Measurements from ENCODE around the gene NAALADL2.

NAALADL2 gene

DNA sequence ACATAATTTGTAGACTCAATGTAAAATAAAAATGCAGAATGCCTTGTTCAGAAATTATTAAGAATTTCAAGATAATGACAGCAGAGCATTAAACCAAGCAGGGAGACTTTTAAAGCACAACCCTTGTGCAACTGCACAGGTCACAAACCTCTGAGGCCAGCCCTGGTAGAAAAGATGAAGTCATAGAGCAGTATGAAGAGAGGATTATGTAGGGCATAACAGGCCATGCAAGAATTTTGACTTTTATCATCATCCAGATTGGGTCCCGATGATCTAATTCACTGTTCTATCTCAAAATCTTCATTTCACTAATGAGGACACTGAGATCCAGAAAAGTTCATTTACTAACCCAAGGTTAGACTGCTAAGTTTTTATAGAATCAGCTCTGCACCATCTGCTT lies 388.5 kb downstream of the NAALADL2 start:
- in situ Hi-C loops (cut with HindIII; ENCODE audit: low sequenced_read_pairs), result no loop called here
- no peak for DNase-seq (ENCODE audit: low read depth)
- H3K4me3 ChIP-seq (ENCODE audit: low read depth, low read length), result no peak overlapping the region
- TF ChIP-seq, protein P1, sequence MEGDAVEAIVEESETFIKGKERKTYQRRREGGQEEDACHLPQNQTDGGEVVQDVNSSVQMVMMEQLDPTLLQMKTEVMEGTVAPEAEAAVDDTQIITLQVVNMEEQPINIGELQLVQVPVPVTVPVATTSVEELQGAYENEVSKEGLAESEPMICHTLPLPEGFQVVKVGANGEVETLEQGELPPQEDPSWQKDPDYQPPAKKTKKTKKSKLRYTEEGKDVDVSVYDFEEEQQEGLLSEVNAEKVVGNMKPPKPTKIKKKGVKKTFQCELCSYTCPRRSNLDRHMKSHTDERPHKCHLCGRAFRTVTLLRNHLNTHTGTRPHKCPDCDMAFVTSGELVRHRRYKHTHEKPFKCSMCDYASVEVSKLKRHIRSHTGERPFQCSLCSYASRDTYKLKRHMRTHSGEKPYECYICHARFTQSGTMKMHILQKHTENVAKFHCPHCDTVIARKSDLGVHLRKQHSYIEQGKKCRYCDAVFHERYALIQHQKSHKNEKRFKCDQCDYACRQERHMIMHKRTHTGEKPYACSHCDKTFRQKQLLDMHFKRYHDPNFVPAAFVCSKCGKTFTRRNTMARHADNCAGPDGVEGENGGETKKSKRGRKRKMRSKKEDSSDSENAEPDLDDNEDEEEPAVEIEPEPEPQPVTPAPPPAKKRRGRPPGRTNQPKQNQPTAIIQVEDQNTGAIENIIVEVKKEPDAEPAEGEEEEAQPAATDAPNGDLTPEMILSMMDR (IDR thresholded peaks at IDR 0.05; ENCODE audit: low read depth, low read length, missing control alignments), result no peak

DNA sequence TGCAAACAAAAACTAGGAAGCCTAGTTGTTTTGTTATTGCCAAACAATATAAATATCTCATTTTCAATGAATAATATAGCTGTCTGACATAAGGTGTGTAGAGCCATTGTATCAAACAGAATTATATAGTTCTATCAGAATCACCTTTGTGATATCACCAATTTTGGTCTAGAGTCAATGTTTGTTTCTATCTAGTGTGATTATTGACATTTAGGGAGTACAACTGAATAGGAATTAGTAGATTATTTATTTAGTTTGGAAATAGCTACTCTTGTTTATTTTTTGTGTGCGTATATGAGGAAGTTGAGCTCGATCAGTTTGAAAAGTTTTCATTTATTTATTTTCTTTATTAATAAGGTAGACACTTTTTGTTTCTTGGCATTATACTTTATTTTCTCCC lies 389.7 kb downstream of the NAALADL2 start:
- no peak for DNase-seq (ENCODE audit: low read depth)
- TF ChIP-seq, protein P1 (IDR thresholded peaks at IDR 0.05; ENCODE audit: low read depth, low read length, missing control alignments), result no peak
- no peak overlapping the region for H3K4me3 ChIP-seq (ENCODE audit: low read depth, low read length)
- in situ Hi-C loops (cut with HindIII; ENCODE audit: low sequenced_read_pairs), result no loop called here

DNA sequence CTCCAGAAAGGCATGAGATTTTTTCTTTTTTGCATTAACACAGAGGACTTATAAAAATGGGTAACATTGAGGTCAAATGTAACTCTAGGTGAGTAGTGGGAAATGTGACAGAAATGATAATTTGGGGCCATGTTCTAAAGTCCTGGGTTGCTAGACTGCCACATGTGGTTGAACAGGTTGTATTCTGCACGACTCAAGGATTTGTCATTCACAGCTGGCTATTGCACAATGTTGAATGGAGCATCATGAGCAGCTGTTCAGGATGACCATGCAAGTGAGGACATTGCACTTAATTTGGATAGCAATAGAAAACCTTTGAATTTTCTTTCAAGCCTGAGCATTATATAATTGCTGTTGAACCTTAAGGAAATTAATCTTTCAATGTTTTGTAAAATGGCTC lies 396.6 kb downstream of the NAALADL2 start:
- DNase-seq (ENCODE audit: low read depth), result no peak
- in situ Hi-C loops (cut with HindIII; ENCODE audit: low sequenced_read_pairs), result no loop called here

DNA sequence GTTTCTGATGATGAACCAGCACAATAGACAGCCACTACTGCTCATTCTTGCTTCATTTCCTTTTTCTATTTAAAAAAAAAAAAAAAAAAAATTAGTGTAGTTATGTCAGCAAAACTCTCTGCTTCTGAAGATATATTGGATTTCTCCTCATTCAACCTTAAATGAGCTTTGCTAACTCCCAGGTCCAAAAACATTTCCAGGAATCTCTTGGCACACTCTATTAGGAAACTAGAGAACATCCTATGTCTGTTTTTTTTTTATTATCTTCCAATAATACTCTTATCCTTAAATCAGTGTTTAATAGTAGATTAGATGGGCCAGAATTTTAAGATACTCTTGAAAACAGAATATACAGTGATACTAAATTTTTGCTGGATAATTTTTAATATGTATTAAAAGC lies 398.0 kb downstream of the NAALADL2 start:
- TF ChIP-seq, protein P1 (IDR thresholded peaks at IDR 0.05; ENCODE audit: low read depth, low read length, missing control alignments), result no peak
- in situ Hi-C loops (cut with HindIII; ENCODE audit: low sequenced_read_pairs), result no loop called here
- DNase-seq (ENCODE audit: low read depth), result no peak
- no peak overlapping the region for H3K4me3 ChIP-seq (ENCODE audit: low read depth, low read length)

More for the DNA sequence above, 396.6 kb downstream of the NAALADL2 start:
- no peak overlapping the region for H3K4me3 ChIP-seq (ENCODE audit: low read depth, low read length)
- TF ChIP-seq, protein P1 (IDR thresholded peaks at IDR 0.05; ENCODE audit: low read depth, low read length, missing control alignments), result no peak

DNA sequence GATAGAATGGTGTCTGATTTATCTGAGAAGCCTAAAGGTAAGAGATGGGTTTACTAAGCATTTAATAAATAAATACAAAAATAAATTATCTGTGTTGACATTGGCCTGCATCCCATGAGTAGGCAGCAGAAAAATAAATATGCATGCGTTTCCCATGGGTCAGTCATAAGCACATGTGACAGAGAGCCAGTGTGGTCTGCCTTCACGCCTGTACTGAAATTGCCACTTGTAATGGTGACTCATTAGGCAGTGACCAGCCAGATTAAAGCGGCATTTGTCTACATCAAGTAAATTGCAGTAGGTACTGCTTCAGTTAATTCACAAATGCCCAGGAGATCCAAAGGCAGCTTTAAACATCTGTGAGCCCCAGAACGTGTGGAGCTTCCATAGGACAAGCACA lies 399.6 kb downstream of the NAALADL2 start:
- in situ Hi-C loops (cut with HindIII; ENCODE audit: low sequenced_read_pairs), result no loop called here
- no peak for DNase-seq (ENCODE audit: low read depth)
- TF ChIP-seq, protein P1 (IDR thresholded peaks at IDR 0.05; ENCODE audit: low read depth, low read length, missing control alignments), result no peak
- H3K4me3 ChIP-seq (ENCODE audit: low read depth, low read length), result no peak overlapping the region

DNA sequence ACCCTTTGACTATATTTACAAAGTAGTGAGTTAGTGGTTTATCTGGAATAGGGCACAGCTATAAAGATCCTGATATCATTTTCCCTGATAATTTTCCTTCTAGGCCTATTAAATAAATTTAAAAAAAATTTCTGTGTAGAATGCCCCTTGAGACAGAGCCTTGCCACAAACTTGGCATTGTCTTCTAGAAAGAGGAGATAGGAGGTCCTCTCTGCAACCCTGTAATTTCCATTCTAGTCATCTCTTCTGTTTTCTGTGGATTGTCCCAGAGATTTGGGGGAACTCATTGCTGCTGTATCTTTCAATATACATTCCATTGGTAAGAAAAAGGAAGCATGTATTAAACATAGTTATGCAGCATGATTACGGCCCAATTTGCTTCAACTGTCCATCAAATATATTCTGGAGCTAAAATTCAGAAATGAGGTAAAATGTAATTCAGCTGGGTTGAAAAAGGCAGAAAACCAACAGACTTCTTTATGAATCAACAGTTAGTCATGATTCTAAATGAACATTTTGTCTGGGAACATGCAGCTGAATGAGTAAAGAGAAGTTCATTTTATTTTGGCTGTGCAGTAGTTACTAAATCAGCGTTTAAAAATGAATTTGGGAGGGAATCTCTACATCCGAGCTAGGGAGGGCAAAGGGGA lies 401.1 kb downstream of the NAALADL2 start:
- TF ChIP-seq, protein P1 (IDR thresholded peaks at IDR 0.05; ENCODE audit: low read depth, low read length, missing control alignments), result no peak
- no peak overlapping the region for H3K4me3 ChIP-seq (ENCODE audit: low read depth, low read length)
- in situ Hi-C loops (cut with HindIII; ENCODE audit: low sequenced_read_pairs), result no loop called here
- no peak for DNase-seq (ENCODE audit: low read depth)

All from astrocyte of the cerebellum (primary cell).